A673 (cell line): Measurements from ENCODE around the gene GGPS1. TPM values are rescaled to one million over a fixed set of nuclear protein-coding genes. Genes with fewer than 3 reads are reported as not detected.
A peak's percentile ranks its signal among the peaks of the same experiment; 100 is the strongest.
"Not testable (repeated sequence)": the region's sequence is repeated elsewhere in the genome, so short reads cannot be mapped to it uniquely, and the experiment has no call there.

Experiments
- BruUV-seq: library from RNA; stranded (reverse); fragments of 400-500 nt; replicated peaks from 2 replicates; lab custom pipeline; 2021; lab: Mats Ljungman, UMichigan
- CTCF ChIA-PET: fragments of 300-600 bp; sonication (Branson Sonifier 250); formaldehyde crosslinking; loops from one replicate; lab custom pipeline; 2022; ENCODE audit warnings: antibody characterized with exemption; lab: Charles Lee
- POLR2A ChIA-PET: fragments of 300-600 bp; sonication (Branson Sonifier 250); formaldehyde crosslinking; loops from one replicate; lab custom pipeline; 2022; ENCODE audit warnings: antibody characterized with exemption; ENCODE audit not compliant: low non-redundant PET; lab: Charles Lee
- DNase-seq: peaks from one replicate; pipeline ENCODE4 v3.0.0-alpha.2; 2015; ENCODE audit warnings: low spot score
- H3K27ac ChIP-seq: fragments of 200-600 bp; sonication (generic); 2 replicates; pipeline ENCODE4 v1.5.1; 2016; ENCODE audit warnings: mixed run types, low read depth, mild to moderate bottlenecking, mixed read lengths, antibody characterized with exemption, low read length; ENCODE audit not compliant: poor library complexity, severe bottlenecking
- H3K27me3 ChIP-seq: fragments of 200-600 bp; sonication (generic); replicated peaks from 2 replicates; pipeline ENCODE4 v1.6.1; 2017; ENCODE audit warnings: mixed run types, low read depth, mild to moderate bottlenecking, mixed read lengths, antibody characterized with exemption, low read length; ENCODE audit not compliant: insufficient read depth, poor library complexity
- H3K36me3 ChIP-seq: fragments of 200-600 bp; sonication (generic); 2 replicates; pipeline ENCODE4 v1.6.1; 2016; ENCODE audit warnings: mixed run types, mild to moderate bottlenecking, mixed read lengths, antibody characterized with exemption, low read length; ENCODE audit not compliant: insufficient read depth, poor library complexity, severe bottlenecking
- H3K4me1 ChIP-seq: fragments of 200-600 bp; sonication (generic); 2 replicates; pipeline ENCODE4 v1.6.1; 2017; ENCODE audit warnings: mixed run types, mild to moderate bottlenecking, mixed read lengths, antibody characterized with exemption, low read length; ENCODE audit not compliant: insufficient read depth, poor library complexity, severe bottlenecking
- H3K4me3 ChIP-seq: fragments of 200-600 bp; sonication (generic); 2 replicates; pipeline ENCODE4 v1.5.1; 2016; ENCODE audit warnings: low read depth, mixed run types, mild to moderate bottlenecking, mixed read lengths, low read length; ENCODE audit not compliant: poor library complexity, severe bottlenecking
- H3K9me3 ChIP-seq: fragments of 200-600 bp; sonication (generic); 2 replicates; pipeline ENCODE4 v1.6.1; 2016; ENCODE audit warnings: mixed run types, low read depth, mild to moderate bottlenecking, mixed read lengths, antibody characterized with exemption, low read length; ENCODE audit not compliant: poor library complexity, severe bottlenecking
- CTCF ChIP-seq: fragments of 300-800, 200-600 bp; sonication (generic); conservative IDR thresholded peaks from 2 replicates; pipeline ENCODE4 v1.5.1; 2017; ENCODE audit warnings: low read depth, mild to moderate bottlenecking, antibody characterized with exemption, low read length, moderate library complexity, mixed read lengths
- EZH2 ChIP-seq: fragments of 200-600 bp; sonication (generic); IDR thresholded peaks from 2 replicates; pipeline ENCODE4 v1.6.1; 2017; ENCODE audit warnings: borderline replicate concordance, low read depth, mild to moderate bottlenecking, mixed read lengths, antibody characterized with exemption, low read length; ENCODE audit not compliant: poor library complexity, severe bottlenecking
- intact Hi-C: fragments of 100-400 bp; cut with micrococcal nuclease; formaldehyde crosslinking; loops from one replicate; pipeline ENCODE4 v1.10.0; 2022; ENCODE audit not compliant: unreplicated experiment
- total RNA-seq: library from RNA; stranded (reverse); gene quantifications from 2 replicates; pipeline ENCODE4 v1.2.3, GENCODE V29; 2021

The GGPS1 gene
- total RNA-seq, 1 experiment from 2014 or later = 26.8 TPM

- H3K9me3 ChIP-seq = no peaks in the 10 kb centered on the region
- H3K27ac ChIP-seq = no peak overlapping the region
- TF ChIP-seq EZH2 (no peak), CTCF (no peak)
- DNase-seq = no peak
- no TSS peak for BruUV-seq
- H3K4me3 ChIP-seq = peak overlapping the region; percentile 86
- CTCF ChIA-PET = no interaction called here
- intact Hi-C loops = no loop called here
- POLR2A ChIA-PET = no interaction called here
- no peaks in the 10 kb centered on the region for H3K27me3 ChIP-seq
- no peaks in the 10 kb centered on the region for H3K4me1 ChIP-seq
- no peaks in the 10 kb centered on the region for H3K36me3 ChIP-seq
Measured at GRCh38 chr1:235368428-235368827, 40.1 kb downstream of the GGPS1 start.

- Histone ChIP-seq H3K27ac (no peak overlapping the region), H3K27me3 (no peaks in the 10 kb centered on the region), H3K9me3 (no peaks in the 10 kb centered on the region), H3K4me1 (no peaks in the 10 kb centered on the region), H3K4me3 (no peak overlapping the region), H3K36me3 (no peaks in the 10 kb centered on the region)
- ChIA-PET CTCF (no interaction called here), POLR2A (no interaction called here)
- intact Hi-C loops = no loop called here
- no peak for DNase-seq
- TF ChIP-seq CTCF (no peak), EZH2 (no peak)
- BruUV-seq = no TSS peak
Measured at GRCh38 chr1:235369802-235370201, 41.4 kb downstream of the GGPS1 start.

- TF ChIP-seq CTCF (no peak), EZH2 (no peak)
- Histone ChIP-seq H3K4me3 (no peak overlapping the region), H3K27ac (no peak overlapping the region), H3K9me3 (no peaks in the 10 kb centered on the region), H3K4me1 (no peaks in the 10 kb centered on the region), H3K27me3 (no peaks in the 10 kb centered on the region), H3K36me3 (no peaks in the 10 kb centered on the region)
- POLR2A ChIA-PET = no interaction called here
- intact Hi-C loops = no loop called here
- CTCF ChIA-PET = no interaction called here
- DNase-seq = no peak
- BruUV-seq = no TSS peak
Measured at GRCh38 chr1:235375919-235376605, 47.7 kb downstream of the GGPS1 start.

- POLR2A ChIA-PET, H3K4me3 ChIP-seq, H3K9me3 ChIP-seq, H3K4me1 ChIP-seq, CTCF ChIA-PET, DNase-seq, BruUV-seq, intact Hi-C loops, H3K27ac ChIP-seq, H3K36me3 ChIP-seq, H3K27me3 ChIP-seq: not testable (repeated sequence)
Measured at GRCh38 chr1:235378134-235378735, 49.9 kb downstream of the GGPS1 start.

- CTCF ChIA-PET, H3K9me3 ChIP-seq, DNase-seq, H3K27me3 ChIP-seq, H3K27ac ChIP-seq, H3K36me3 ChIP-seq, POLR2A ChIA-PET, BruUV-seq, H3K4me1 ChIP-seq, H3K4me3 ChIP-seq, intact Hi-C loops: not testable (repeated sequence)
Measured at GRCh38 chr1:235381955-235382739, 53.8 kb downstream of the GGPS1 start.
